K562 (cell line): ENCODE measurements around the gene VAPB. TPM values are rescaled to one million over a fixed set of nuclear protein-coding genes. Genes with fewer than 3 reads are reported as not detected.
A peak's percentile ranks its signal among the peaks of the same experiment; 100 is the strongest.

Source experiments
- ATAC-seq: fragments of 200-7000 bp; cut with Tn5 transposase; 3 replicates; pipeline ENCODE4 v1.9.1; 2020; ENCODE audit warnings: moderate library complexity
- BruUV-seq: library from RNA; stranded (reverse); fragments of 400-500 nt; replicated peaks from 2 replicates; lab custom pipeline; 2021; lab: Mats Ljungman, UMichigan
- CTCF ChIA-PET: fragments of 300-600 bp; formaldehyde crosslinking; extraction: SDS; loops from one replicate; lab custom pipeline; 2021; ENCODE audit warnings: low intra/inter-chr PET ratio; lab: Yijun Ruan, JAX
- POLR2A ChIA-PET: fragments of 300-600, 350-650 bp; sonication (Branson Sonifier 250); formaldehyde crosslinking; extraction: SDS; loops from one replicate; lab custom pipeline; 2021; ENCODE audit warnings: antibody characterized with exemption, inconsistent platforms; lab: Yijun Ruan, JAX
- DNase-seq, 4 experiments: peaks; one replicate each; pipeline versions ENCODE4 v3.0.0 to v3.0.0-alpha.2; 2011 to 2018; ENCODE audit warnings: low spot score in 3 of 4, mixed read lengths in 3 of 4; ENCODE audit errors: extremely low read depth in 1 of 4
- FAIRE-seq: peaks from 2 replicates; lab custom pipeline; 2011; peaks lifted over from hg19 to GRCh38; lab: Jason Lieb, UNC
- H2AFZ ChIP-seq: 2 replicates; pipeline ENCODE4 v1.6.0; 2011; ENCODE audit warnings: low read depth, low read length, control low read depth, inconsistent platforms
- H3K27ac ChIP-seq: fragments of 200-600 bp; 3 replicates; pipeline ENCODE4 v1.8.0; 2011; ENCODE audit warnings: low read depth, mild to moderate bottlenecking, control low read depth, inconsistent platforms, low read length, moderate library complexity, mixed read lengths; ENCODE audit errors: extremely low read depth
- H3K27me3 ChIP-seq, 2 experiments: fragments of 300-600 bp in 1 of 2; 2 replicates in 1 of 2; 3 replicates in 1 of 2; pipeline versions ENCODE4 v1.6.0 to v1.8.0; 2011; ENCODE audit warnings: inconsistent platforms in 2 of 2, low read length in 2 of 2, mild to moderate bottlenecking in 1 of 2, mixed read lengths in 1 of 2, moderate library complexity in 1 of 2; ENCODE audit not compliant: control insufficient read depth in 2 of 2, insufficient read depth in 2 of 2
- H3K36me3 ChIP-seq: fragments of 300-600 bp; 3 replicates; pipeline ENCODE4 v1.8.0; 2011; ENCODE audit warnings: mild to moderate bottlenecking, low read length, inconsistent platforms; ENCODE audit not compliant: control insufficient read depth, insufficient read depth
- H3K4me1 ChIP-seq, 2 experiments: fragments of 200-600 bp in 1 of 2; replicated peaks in 1 of 2; 2 replicates in 1 of 2; 3 replicates in 1 of 2; pipeline versions ENCODE4 v1.5.1 to v1.8.0; 2011; ENCODE audit warnings: inconsistent platforms in 2 of 2, low read length in 2 of 2, mild to moderate bottlenecking in 1 of 2, mixed read lengths in 1 of 2, moderate library complexity in 1 of 2; ENCODE audit not compliant: control insufficient read depth in 2 of 2, insufficient read depth in 2 of 2
- H3K4me2 ChIP-seq: 2 replicates; pipeline ENCODE4 v1.6.1; 2011; ENCODE audit warnings: low read length, control low read depth, inconsistent platforms, mixed read lengths; ENCODE audit not compliant: insufficient read depth
- H3K4me3 ChIP-seq: fragments of 200-600 bp; sonication (generic), shearing (Covaris generic); 2 replicates; pipeline ENCODE4 v1.5.1; 2016; ENCODE audit warnings: control low read depth, inconsistent platforms
- H3K79me2 ChIP-seq: fragments of 200-600 bp; 3 replicates; pipeline ENCODE4 v1.8.0; 2011; ENCODE audit warnings: low read length, inconsistent platforms; ENCODE audit not compliant: control insufficient read depth, insufficient read depth
- H3K9ac ChIP-seq, 2 experiments: 2 replicates each; pipeline versions ENCODE4 v1.6.0 to v1.6.1; 2011; ENCODE audit warnings: low read depth in 2 of 2, low read length in 2 of 2, control low read depth in 1 of 2, inconsistent platforms in 1 of 2, mild to moderate bottlenecking in 1 of 2, mixed read lengths in 1 of 2; ENCODE audit not compliant: insufficient read depth in 1 of 2
- H3K9me1 ChIP-seq: one replicate; pipeline ENCODE4 v1.6.0; 2011; ENCODE audit warnings: inconsistent platforms, mild to moderate bottlenecking, low read length, moderate library complexity; ENCODE audit not compliant: control insufficient read depth, insufficient read depth
- H3K9me3 ChIP-seq: replicated peaks from 2 replicates; pipeline ENCODE4 v1.5.1; 2011; ENCODE audit warnings: low read depth, low read length, inconsistent platforms; ENCODE audit not compliant: control insufficient read depth, insufficient read depth
- H4K20me1 ChIP-seq: replicated peaks from 2 replicates; pipeline ENCODE4 v1.6.1; 2011; ENCODE audit warnings: low read length, inconsistent platforms, mixed read lengths; ENCODE audit not compliant: control insufficient read depth, insufficient read depth
- ATF6 ChIP-seq: sonication (generic); formaldehyde crosslinking; IDR thresholded peaks from 2 replicates; pipeline ENCODE4 v1.4.0; 2020; ENCODE audit warnings: mild to moderate bottlenecking, missing genetic modification reagents
- DIDO1 ChIP-seq: fragments of 450-650 bp; IDR thresholded peaks from 2 replicates; pipeline ENCODE4 v1.6.1; 2016; ENCODE audit warnings: low read depth, missing biosample characterization, missing genetic modification characterization
- DPF2 ChIP-seq: fragments of 450-650 bp; IDR thresholded peaks from 2 replicates; pipeline ENCODE4 v1.6.1; 2016
- GTF2A2 ChIP-seq: IDR thresholded peaks from 2 replicates; pipeline ENCODE4 v1.6.1; 2016; ENCODE audit warnings: mild to moderate bottlenecking, missing genetic modification characterization, missing compliant biosample characterization
- HDAC3 ChIP-seq: fragments of 450-650 bp; IDR thresholded peaks from 2 replicates; pipeline ENCODE4 v1.6.1; 2018; ENCODE audit warnings: borderline replicate concordance, mild to moderate bottlenecking, moderate library complexity; ENCODE audit not compliant: partially characterized antibody
- MEF2A ChIP-seq: IDR thresholded peaks from 2 replicates; pipeline ENCODE4 v1.6.1; 2011; ENCODE audit warnings: low read depth, mild to moderate bottlenecking, low read length, moderate library complexity; ENCODE audit not compliant: control insufficient read depth
- SNRNP70 ChIP-seq: fragments of 200-400 bp; formaldehyde crosslinking; optimal IDR thresholded peaks from 2 replicates; pipeline ENCODE3; 2017; ENCODE audit warnings: low read depth, low read length
- TCFL5 ChIP-seq: fragments of 250-450 bp; sonication (Bioruptor Pico); conservative IDR thresholded peaks from 2 replicates; pipeline ENCODE4 v1.6.1; 2021; ENCODE audit warnings: mild to moderate bottlenecking, moderate library complexity, matching md5 sums
- ZNF134 ChIP-seq: fragments of 250-450 bp; sonication (Bioruptor Pico); conservative IDR thresholded peaks from 2 replicates; pipeline ENCODE4 v1.4.0; 2020
- WGBS: fragments of 100-300 bp; shearing (Covaris generic); methylation state at CpG from one replicate; pipeline ENCODE4 v1.1.6; 2016; ENCODE audit warnings: low coverage, mixed read lengths; ENCODE audit not compliant: insufficient coverage; ENCODE audit errors: missing lambda C conversion rate; 5-methylcytosine and 5-hydroxymethylcytosine counted together
- in situ Hi-C: fragments of 300-500 bp; cut with MboI; formaldehyde crosslinking; loops from 4 replicates; pipeline ENCODE4 v1.15.0; 2018; ENCODE audit warnings: inconsistent platforms, mixed read lengths
- intact Hi-C: fragments of 100-400 bp; cut with micrococcal nuclease; formaldehyde crosslinking; loops from 2 replicates; pipeline ENCODE4 v1.14.2; 2022
- polyA plus RNA-seq, 8 experiments: library from polyadenylated mRNA; depleted of rRNA in 4 of 8; stranded (reverse) in 5 of 8; unstranded in 3 of 8; fragments of >200 nt; fragmentation: Nextera tagmentation in 2 of 8; fragmentation: Illumina TruSeq in 1 of 8; extraction: Ambion mirVana in 2 of 8; extraction: Trizol in 1 of 8; gene quantifications; 2 replicates each; pipeline versions ENCODE4 v1.2.1 to v1.2.3, GENCODE V29; 2011 to 2014; ENCODE audit warnings: inconsistent platforms in 1 of 8, missing spikeins in 1 of 8
- total RNA-seq, 7 experiments: library from RNA; depleted of rRNA in 6 of 7; stranded (reverse); fragments of >200 nt in 6 of 7; fragmentation: Illumina TruSeq in 2 of 7; extraction: Trizol in 2 of 7; gene quantifications; 2 replicates each; pipeline versions ENCODE4 v1.2.1 to v1.2.3, GENCODE V29; 2011 to 2021; ENCODE audit warnings: low replicate concordance in 1 of 7
- TF ChIP-seq, protein P1 (sequence below), 2 experiments: fragments of 450-650 bp; IDR thresholded peaks; 2 replicates each; pipeline ENCODE4 v1.6.1; 2016

The VAPB gene
- total and polyA plus RNA-seq, 9 of the 15 experiments (the other 6 are each of a cell fraction or from before 2014, with no cell fraction given) = 3.4 to 51.0 (median 27.9) TPM

- ChIA-PET CTCF (no interaction called here), POLR2A (interaction anchor here (0.6 to 1.0 kb wide), 3 partner anchors 9 to 57 kb away, joined by 3 read pairs; no protein-coding TSS in a partner anchor)
- H3K27ac ChIP-seq = peak overlapping the region; percentile 97
- intact Hi-C loops = no loop called here
- no TSS peak for BruUV-seq
- peaks cover 49% of the 10 kb centered on the region for H3K36me3 ChIP-seq
- no peaks in the 10 kb centered on the region for H3K9me1 ChIP-seq
- peak overlapping the region; percentile 67; the same call in 1 of the 2 replicates for H3K4me3 ChIP-seq
- H3K9ac ChIP-seq = peak overlapping the region; percentile 65 to 91; a peak in 3 of 4 replicates
- ATAC-seq = no peak
- peak overlapping the region; percentile 97 for H3K4me2 ChIP-seq
- peaks cover 21 to 27% of the 10 kb centered on the region in 2 experiments for H3K4me1 ChIP-seq
- H4K20me1 ChIP-seq = peaks cover 21% of the 10 kb centered on the region; the same call in 1 of the 2 replicates
- peaks cover 5% of the 10 kb centered on the region; the same call in 1 of the 2 replicates for H3K9me3 ChIP-seq
- no peak for FAIRE-seq
- DNase-seq = no peak
- H3K79me2 ChIP-seq = peaks cover 64% of the 10 kb centered on the region
- H3K27me3 ChIP-seq = no peaks in the 10 kb centered on the region
- H2AFZ ChIP-seq = no peak overlapping the region
- WGBS = 17% methylated on average over 8 of the region's 8 CpGs
- TF ChIP-seq DIDO1 (tag) = no peak
- TF ChIP-seq DPF2 = 0 out of 2 replicates have a peak, but pooled peaks have one; percentile 10
- TF ChIP-seq SNRNP70 = no peak
- TF ChIP-seq MEF2A = no peak
- no peak for TF ChIP-seq ZNF134 (CRISPR knock-in tag)
- TF ChIP-seq, protein P1, sequence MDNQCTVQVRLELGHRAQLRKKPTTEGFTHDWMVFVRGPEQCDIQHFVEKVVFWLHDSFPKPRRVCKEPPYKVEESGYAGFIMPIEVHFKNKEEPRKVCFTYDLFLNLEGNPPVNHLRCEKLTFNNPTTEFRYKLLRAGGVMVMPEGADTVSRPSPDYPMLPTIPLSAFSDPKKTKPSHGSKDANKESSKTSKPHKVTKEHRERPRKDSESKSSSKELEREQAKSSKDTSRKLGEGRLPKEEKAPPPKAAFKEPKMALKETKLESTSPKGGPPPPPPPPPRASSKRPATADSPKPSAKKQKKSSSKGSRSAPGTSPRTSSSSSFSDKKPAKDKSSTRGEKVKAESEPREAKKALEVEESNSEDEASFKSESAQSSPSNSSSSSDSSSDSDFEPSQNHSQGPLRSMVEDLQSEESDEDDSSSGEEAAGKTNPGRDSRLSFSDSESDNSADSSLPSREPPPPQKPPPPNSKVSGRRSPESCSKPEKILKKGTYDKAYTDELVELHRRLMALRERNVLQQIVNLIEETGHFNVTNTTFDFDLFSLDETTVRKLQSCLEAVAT (IDR thresholded peaks at IDR 0.05) = 0 out of 4 replicates have a peak, but pooled peaks of 1 of the 2 experiments have one; percentile 5
- peak; percentile 8 for TF ChIP-seq HDAC3
- no peak for TF ChIP-seq GTF2A2 (tag)
- TF ChIP-seq ATF6 = no peak
- TF ChIP-seq TCFL5 = no peak
- in situ Hi-C loops = no loop called here
Observed at GRCh38 chr20:58390659-58391035, 1.6 kb downstream of the VAPB start.
